GM18907 (cell line): ENCODE measurements around the gene ORAI3.

Source experiments
- ATAC-seq: cut with Tn5 transposase; IDR thresholded peaks from one replicate; pipeline ENCODE4 v1.9.1; 2021; ENCODE audit warnings: mild to moderate bottlenecking, moderate library complexity; ENCODE audit not compliant: unreplicated experiment

ORAI3 gene

GRCh38 chr16:30966033-30966619, 17.3 kb downstream of the ORAI3 start:
- ATAC-seq = no peak

DNA sequence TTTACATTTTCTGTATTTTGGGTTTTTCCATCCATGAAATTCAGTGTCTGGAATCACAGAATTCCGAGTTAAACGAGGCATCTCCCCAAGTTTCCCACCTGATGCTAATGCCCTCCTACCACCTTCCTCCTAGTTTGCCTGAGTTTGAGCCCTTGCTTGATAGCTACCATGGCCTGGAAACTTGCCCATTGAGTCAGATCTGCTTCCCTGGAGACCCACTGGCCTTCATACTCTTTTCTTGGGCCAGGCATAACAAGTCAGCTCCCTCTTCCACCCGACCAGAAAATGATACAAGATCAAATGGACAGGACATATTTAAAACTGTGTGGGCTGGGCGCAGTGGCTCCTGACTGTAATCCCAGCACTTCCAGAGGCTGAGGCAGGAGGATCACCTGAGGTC, 18.9 kb downstream of the ORAI3 start:
- no peak for ATAC-seq

GRCh38 chr16:30969246-30969842, 20.5 kb downstream of the ORAI3 start:
- ATAC-seq = no peak

DNA sequence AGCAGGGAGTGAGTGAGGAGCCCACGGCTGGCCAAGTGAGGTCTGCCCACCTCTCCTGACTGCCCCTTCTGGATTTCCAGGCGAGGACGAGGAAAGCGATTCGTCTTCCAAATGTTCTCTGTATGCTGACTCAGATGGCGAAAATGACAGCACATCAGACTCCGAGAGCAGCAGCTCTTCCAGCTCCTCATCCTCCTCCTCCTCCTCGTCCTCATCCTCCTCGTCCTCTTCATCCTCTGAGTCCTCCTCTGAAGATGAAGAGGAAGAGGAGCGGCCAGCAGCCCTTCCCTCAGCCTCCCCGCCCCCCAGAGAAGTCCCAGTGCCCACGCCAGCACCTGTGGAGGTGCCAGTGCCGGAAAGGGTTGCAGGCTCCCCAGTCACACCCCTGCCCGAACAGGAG, 22.4 kb downstream of the ORAI3 start:
- no peak for ATAC-seq

- ATAC-seq = no peak
Measured at GRCh38 chr16:30972872-30973271, 24.0 kb downstream of the ORAI3 start.

DNA sequence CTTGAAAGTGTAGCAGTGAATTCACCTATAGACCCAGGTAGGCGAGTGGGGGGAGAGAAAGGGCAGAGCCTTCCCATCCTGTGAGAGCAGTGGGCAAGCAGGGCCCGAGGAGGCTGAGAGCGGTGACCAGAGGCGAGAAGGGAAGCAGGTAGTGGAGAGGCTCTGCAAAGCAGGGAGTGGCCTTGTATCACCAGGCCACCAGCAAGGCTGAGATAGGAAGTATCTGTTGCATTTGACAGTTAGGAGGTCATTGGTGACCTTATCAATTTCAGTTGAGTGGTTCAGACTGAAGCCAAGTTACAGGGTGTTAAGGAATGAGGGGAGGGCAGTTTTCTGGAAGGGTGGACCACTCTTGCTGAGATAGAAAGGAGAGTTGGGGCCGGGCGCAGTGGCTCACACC, 25.5 kb downstream of the ORAI3 start:
- ATAC-seq = no peak

DNA sequence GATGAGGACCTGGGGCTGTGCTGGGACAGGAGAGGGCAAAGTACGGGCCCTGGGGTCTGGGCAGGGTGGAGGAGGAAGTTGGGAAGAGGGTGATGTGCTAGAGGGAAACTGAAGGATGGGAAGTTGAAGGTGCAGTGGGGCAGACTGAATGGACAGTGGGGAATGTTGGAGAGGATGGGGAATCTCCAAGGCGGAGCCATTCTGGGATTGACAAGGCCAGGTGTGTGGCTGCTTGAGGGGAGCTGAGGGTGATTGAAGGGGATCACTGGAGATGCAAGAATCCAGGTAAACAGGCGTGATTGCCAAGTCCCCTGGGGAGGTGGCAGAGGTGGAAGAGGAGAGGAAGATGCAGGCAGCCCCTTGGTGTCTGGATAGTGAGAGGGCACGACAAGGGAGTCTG, 27.6 kb downstream of the ORAI3 start:
- ATAC-seq = no peak

DNA sequence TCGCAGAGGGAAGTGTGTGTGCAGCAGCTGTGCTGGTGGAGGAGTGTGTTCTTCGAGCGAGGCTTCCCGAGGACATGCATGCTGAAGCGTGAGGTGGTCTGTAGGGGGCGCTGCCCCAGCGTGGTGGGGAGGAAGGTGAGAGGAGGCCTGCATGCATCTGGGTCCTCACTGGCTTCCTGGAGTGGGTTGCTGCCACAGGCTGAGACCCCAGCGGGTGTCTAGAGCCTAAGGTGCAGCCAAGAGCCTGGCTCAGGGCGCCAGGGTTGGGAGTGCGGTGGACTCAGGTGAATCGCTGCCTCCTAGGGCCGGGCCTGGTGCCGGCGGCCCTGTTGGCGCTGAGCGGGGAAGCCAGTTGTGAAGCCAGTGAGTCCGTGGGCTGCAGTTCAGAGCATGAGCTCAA, 28.6 kb downstream of the ORAI3 start:
- no peak for ATAC-seq

DNA sequence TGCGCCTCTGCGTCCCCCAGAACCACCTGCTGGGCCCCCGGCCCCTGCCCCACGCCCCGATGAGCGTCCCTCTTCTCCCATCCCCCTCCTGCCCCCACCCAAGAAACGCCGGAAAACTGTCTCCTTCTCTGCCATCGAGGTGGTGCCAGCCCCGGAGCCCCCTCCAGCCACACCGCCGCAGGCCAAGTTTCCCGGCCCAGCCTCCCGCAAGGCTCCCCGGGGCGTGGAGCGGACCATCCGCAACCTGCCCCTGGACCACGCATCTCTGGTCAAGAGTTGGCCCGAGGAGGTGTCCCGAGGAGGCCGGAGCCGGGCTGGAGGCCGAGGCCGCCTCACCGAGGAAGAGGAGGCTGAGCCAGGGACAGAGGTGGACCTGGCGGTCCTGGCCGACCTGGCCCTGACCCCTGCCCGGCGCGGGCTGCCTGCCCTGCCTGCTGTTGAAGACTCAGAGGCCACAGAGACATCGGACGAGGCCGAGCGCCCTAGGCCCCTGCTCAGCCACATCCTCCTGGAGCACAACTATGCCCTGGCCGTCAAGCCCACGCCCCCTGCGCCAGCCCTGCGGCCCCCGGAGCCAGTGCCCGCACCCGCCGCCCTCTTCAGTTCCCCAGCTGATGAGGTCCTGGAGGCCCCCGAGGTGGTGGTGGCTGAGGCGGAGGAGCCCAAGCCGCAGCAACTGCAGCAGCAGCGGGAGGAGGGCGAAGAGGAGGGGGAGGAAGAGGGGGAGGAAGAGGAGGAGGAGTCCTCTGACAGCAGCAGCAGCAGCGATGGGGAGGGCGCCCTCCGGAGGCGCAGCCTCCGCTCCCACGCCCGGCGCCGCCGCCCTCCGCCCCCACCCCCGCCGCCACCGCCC, 30.5 kb downstream of the ORAI3 start:
- no peak for ATAC-seq

DNA sequence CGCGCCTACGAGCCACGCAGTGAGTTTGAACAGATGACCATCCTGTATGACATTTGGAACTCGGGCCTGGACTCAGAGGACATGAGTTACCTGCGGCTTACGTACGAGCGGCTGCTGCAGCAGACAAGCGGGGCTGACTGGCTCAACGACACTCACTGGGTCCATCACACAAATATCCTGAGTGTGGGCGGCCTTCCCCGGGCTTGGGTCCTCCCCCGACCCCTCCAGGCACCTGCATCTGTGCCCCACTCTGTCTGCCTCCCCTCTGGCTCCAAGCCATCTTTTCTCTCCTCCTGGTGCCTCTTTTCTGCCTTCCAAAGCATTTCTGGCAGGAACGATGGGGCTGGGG, 31.1 kb downstream of the ORAI3 start:
- ATAC-seq = no peak

DNA sequence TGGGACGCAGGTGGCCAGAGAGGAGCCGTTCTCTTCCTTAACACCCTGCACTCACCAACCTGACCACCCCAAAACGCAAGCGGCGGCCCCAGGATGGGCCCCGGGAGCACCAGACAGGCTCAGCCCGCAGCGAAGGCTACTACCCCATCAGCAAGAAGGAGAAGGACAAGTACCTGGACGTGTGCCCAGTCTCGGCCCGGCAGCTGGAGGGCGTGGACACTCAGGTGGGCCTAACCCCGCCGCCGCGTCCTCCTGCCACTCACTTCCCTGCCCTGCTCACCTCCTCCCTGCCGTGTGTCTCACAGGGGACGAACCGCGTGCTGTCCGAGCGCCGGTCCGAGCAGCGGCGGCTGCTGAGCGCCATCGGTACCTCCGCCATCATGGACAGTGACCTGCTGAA, 31.6 kb downstream of the ORAI3 start:
- no peak for ATAC-seq

GRCh38 chr16:30980959-30981358, 32.1 kb downstream of the ORAI3 start:
- no peak for ATAC-seq

GRCh38 chr16:30982548-30983288, 33.9 kb downstream of the ORAI3 start:
- no peak for ATAC-seq

- no peak for ATAC-seq
Measured at GRCh38 chr16:30983289-30983889, 34.5 kb downstream of the ORAI3 start.

- no peak for ATAC-seq
Measured at GRCh38 chr16:30983898-30984610, 35.2 kb downstream of the ORAI3 start.

GRCh38 chr16:30984669-30985400, 36.0 kb downstream of the ORAI3 start, which contains the start of gene HSD3B7:
HSD3B7 (plus strand) TSS chr16:30985207; CDS start chr16:30985659, 452 bp downstream.
- peak; percentile 49 for ATAC-seq

GRCh38 chr16:30985401-30986128, 36.7 kb downstream of the ORAI3 start:
- ATAC-seq = no peak

DNA sequence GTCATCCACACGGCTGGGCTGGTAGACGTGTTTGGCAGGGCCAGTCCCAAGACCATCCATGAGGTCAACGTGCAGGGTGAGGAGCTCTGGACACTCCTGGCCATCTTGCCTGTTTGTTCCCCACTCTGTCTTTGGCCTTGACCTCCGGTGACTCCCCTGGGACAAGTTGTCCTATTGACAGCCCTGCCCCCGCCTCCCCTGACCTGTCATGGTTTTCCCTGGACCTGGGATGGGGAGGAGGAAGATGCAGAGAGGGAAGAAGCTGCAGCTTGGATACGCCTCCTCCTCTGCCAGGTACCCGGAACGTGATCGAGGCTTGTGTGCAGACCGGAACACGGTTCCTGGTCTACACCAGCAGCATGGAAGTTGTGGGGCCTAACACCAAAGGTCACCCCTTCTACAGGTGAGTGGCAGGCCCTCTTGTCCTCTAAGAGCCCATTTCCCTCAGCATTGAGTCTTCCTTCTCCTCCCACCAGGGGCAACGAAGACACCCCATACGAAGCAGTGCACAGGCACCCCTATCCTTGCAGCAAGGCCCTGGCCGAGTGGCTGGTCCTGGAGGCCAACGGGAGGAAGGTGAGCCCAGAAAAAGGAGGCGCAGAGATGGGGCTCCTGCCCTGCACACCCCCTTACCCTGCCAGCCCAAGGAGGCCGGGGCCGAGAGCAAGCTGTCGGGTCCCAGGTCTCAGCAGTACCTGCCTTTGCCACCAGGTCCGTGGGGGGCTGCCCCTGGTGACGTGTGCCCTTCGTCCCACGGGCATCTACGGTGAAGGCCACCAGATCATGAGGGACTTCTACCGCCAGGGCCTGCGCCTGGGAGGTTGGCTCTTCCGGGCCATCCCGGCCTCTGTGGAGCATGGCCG, 37.5 kb downstream of the ORAI3 start:
- no peak for ATAC-seq
